ENCODE measurements around the gene SHISA4.

DNA sequence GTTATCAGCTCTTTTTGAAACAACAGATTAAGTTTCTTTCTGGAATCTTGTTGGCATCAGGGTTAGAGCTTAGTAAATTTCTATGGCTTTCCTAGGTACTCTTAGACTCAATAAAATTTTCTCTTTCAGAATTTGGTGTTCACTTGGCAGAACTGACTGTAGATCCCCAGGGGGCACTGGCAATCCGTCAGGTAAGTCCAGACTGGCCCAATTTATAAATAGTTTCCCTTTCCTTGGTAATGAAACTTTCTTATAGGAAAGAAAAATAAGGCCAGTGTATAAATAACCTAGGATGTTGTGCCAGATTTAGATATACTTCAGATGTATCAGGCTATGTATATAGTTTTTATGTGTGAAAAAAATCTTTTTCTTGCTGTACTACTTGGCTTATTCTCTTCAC lies 41.5 kb upstream of the SHISA4 start:
- TF ChIP-seq POLR2A (IDR thresholded peaks at IDR 0.05; ENCODE audit: low read depth, low read length) (no peak), POLR2AphosphoS5 (IDR thresholded peaks at IDR 0.05; ENCODE audit: low read depth, low read length) (no peak), TAF1 (IDR thresholded peaks at IDR 0.05; ENCODE audit: borderline replicate concordance, low read depth, low read length) (no peak)

Data from GM12892 (cell line).